ENCODE data around the gene NUP85.
"Not testable (repeated sequence)": the region's sequence is repeated elsewhere in the genome, so short reads cannot be mapped to it uniquely, and the experiment has no call there.

Gene NUP85

GRCh38 chr17:75271955-75272847, 66.7 kb downstream of the NUP85 start:
- H3K4me1 ChIP-seq (ENCODE audit: control insufficient read depth, insufficient read depth, low read length, poor library complexity, severe bottlenecking), result peaks cover 20% of the 10 kb centered on the region
- no peak for DNase-seq

GRCh38 chr17:75272848-75273184, 67.3 kb downstream of the NUP85 start:
- Histone ChIP-seq H3K4me3 (ENCODE audit: insufficient read depth, low read depth, low read length, poor library complexity, severe bottlenecking) (no peak overlapping the region), H3K9me3 (ENCODE audit: control insufficient read depth, low read length) (no peaks in the 10 kb centered on the region), H3K27me3 (replicated peaks; ENCODE audit: control insufficient read depth, insufficient read depth, low read length, poor library complexity, severe bottlenecking) (no peaks in the 10 kb centered on the region), H3K27ac (ENCODE audit: insufficient read depth, low read length, poor library complexity, severe bottlenecking) (no peak overlapping the region), H3K36me3 (ENCODE audit: control insufficient read depth, insufficient read depth, low read length) (peaks cover 5% of the 10 kb centered on the region), H3K4me1 (ENCODE audit: control insufficient read depth, insufficient read depth, low read length, poor library complexity, severe bottlenecking) (peaks cover 20% of the 10 kb centered on the region)
- DNase-seq, result no peak

More at GRCh38 chr17:75271955-75272847, 66.7 kb downstream of the NUP85 start:
- peak overlapping the region; percentile 84 for H3K27ac ChIP-seq (ENCODE audit: insufficient read depth, low read length, poor library complexity, severe bottlenecking)
- peak overlapping the region; percentile 66 for H3K4me3 ChIP-seq (ENCODE audit: insufficient read depth, low read depth, low read length, poor library complexity, severe bottlenecking)
- no peaks in the 10 kb centered on the region for H3K27me3 ChIP-seq (replicated peaks; ENCODE audit: control insufficient read depth, insufficient read depth, low read length, poor library complexity, severe bottlenecking)
- no peaks in the 10 kb centered on the region for H3K9me3 ChIP-seq (ENCODE audit: control insufficient read depth, low read length)
- H3K36me3 ChIP-seq (ENCODE audit: control insufficient read depth, insufficient read depth, low read length), result peaks cover 4% of the 10 kb centered on the region

- H3K36me3 ChIP-seq (ENCODE audit: control insufficient read depth, insufficient read depth, low read length), result peaks cover 11% of the 10 kb centered on the region
- no peak overlapping the region for H3K27ac ChIP-seq (ENCODE audit: insufficient read depth, low read length, poor library complexity, severe bottlenecking)
- DNase-seq, result no peak
- no peaks in the 10 kb centered on the region for H3K27me3 ChIP-seq (replicated peaks; ENCODE audit: control insufficient read depth, insufficient read depth, low read length, poor library complexity, severe bottlenecking)
- H3K9me3 ChIP-seq (ENCODE audit: control insufficient read depth, low read length), result no peaks in the 10 kb centered on the region
- peaks cover 20% of the 10 kb centered on the region for H3K4me1 ChIP-seq (ENCODE audit: control insufficient read depth, insufficient read depth, low read length, poor library complexity, severe bottlenecking)
- no peak overlapping the region for H3K4me3 ChIP-seq (ENCODE audit: insufficient read depth, low read depth, low read length, poor library complexity, severe bottlenecking)
Observed at GRCh38 chr17:75273977-75274708, 68.7 kb downstream of the NUP85 start.

GRCh38 chr17:75277664-75278071, 72.2 kb downstream of the NUP85 start:
- Histone ChIP-seq H3K4me1 (ENCODE audit: control insufficient read depth, insufficient read depth, low read length, poor library complexity, severe bottlenecking) (peaks cover under 1% of the 10 kb centered on the region), H3K36me3 (ENCODE audit: control insufficient read depth, insufficient read depth, low read length) (peaks cover 18% of the 10 kb centered on the region), H3K27me3 (replicated peaks; ENCODE audit: control insufficient read depth, insufficient read depth, low read length, poor library complexity, severe bottlenecking) (no peaks in the 10 kb centered on the region), H3K9me3 (ENCODE audit: control insufficient read depth, low read length) (no peaks in the 10 kb centered on the region), H3K4me3 (ENCODE audit: insufficient read depth, low read depth, low read length, poor library complexity, severe bottlenecking) (no peak overlapping the region), H3K27ac (ENCODE audit: insufficient read depth, low read length, poor library complexity, severe bottlenecking) (no peak overlapping the region)
- no peak for DNase-seq

GRCh38 chr17:75280189-75280588, 74.7 kb downstream of the NUP85 start:
- H3K27me3 ChIP-seq (replicated peaks; ENCODE audit: control insufficient read depth, insufficient read depth, low read length, poor library complexity, severe bottlenecking); H3K4me1 ChIP-seq (ENCODE audit: control insufficient read depth, insufficient read depth, low read length, poor library complexity, severe bottlenecking); H3K4me3 ChIP-seq (ENCODE audit: insufficient read depth, low read depth, low read length, poor library complexity, severe bottlenecking); H3K9me3 ChIP-seq (ENCODE audit: control insufficient read depth, low read length); H3K27ac ChIP-seq (ENCODE audit: insufficient read depth, low read length, poor library complexity, severe bottlenecking); DNase-seq: not testable (repeated sequence)
- peaks cover 18% of the 10 kb centered on the region for H3K36me3 ChIP-seq (ENCODE audit: control insufficient read depth, insufficient read depth, low read length)

- Histone ChIP-seq H3K36me3 (ENCODE audit: control insufficient read depth, insufficient read depth, low read length) (peaks cover 17% of the 10 kb centered on the region), H3K4me3 (ENCODE audit: insufficient read depth, low read depth, low read length, poor library complexity, severe bottlenecking) (no peak overlapping the region), H3K4me1 (ENCODE audit: control insufficient read depth, insufficient read depth, low read length, poor library complexity, severe bottlenecking) (peaks cover 4% of the 10 kb centered on the region), H3K27ac (ENCODE audit: insufficient read depth, low read length, poor library complexity, severe bottlenecking) (no peak overlapping the region), H3K9me3 (ENCODE audit: control insufficient read depth, low read length) (no peaks in the 10 kb centered on the region), H3K27me3 (replicated peaks; ENCODE audit: control insufficient read depth, insufficient read depth, low read length, poor library complexity, severe bottlenecking) (no peaks in the 10 kb centered on the region)
- DNase-seq, result no peak
Observed at GRCh38 chr17:75285123-75285522, 79.6 kb downstream of the NUP85 start.
